ENCODE data around the gene CYTH2.
A peak's percentile ranks its signal among the peaks of the same experiment; 100 is the strongest.

Gene CYTH2

GRCh38 chr19:48469289-48469881 lies at the start of gene CYTH2:
CYTH2 (plus strand) TSS chr19:48469369; CDS start chr19:48469508, 139 bp downstream.
- peak; percentile 54 for DNase-seq (ENCODE audit: low read depth)
- peak within 1 kb of the TSS; percentile 82 for H3K4me3 ChIP-seq (ENCODE audit: control insufficient read depth, low read depth, low read length)
- TF ChIP-seq CTCF (conservative IDR thresholded peaks at IDR 0.05; ENCODE audit: control insufficient read depth, insufficient read depth, low read depth, low read length) = no peak

GRCh38 chr19:48421548-48421947 lies 47.6 kb upstream of the CYTH2 start:
- TF ChIP-seq CTCF (conservative IDR thresholded peaks at IDR 0.05; ENCODE audit: control insufficient read depth, insufficient read depth, low read depth, low read length) = no peak
- DNase-seq (ENCODE audit: low read depth) = peak; percentile 77
- H3K4me3 ChIP-seq (ENCODE audit: control insufficient read depth, low read depth, low read length) = peak overlapping the region; percentile 15

- peak; percentile 51 for DNase-seq (ENCODE audit: low read depth)
- H3K4me3 ChIP-seq (ENCODE audit: control insufficient read depth, low read depth, low read length) = no peak overlapping the region
Measured at GRCh38 chr19:48424694-48425219, 44.4 kb upstream of the CYTH2 start.

GRCh38 chr19:48428670-48429069 lies 40.5 kb upstream of the CYTH2 start:
- H3K4me3 ChIP-seq (ENCODE audit: control insufficient read depth, low read depth, low read length) = no peak overlapping the region
- no peak for DNase-seq (ENCODE audit: low read depth)
- no peak for TF ChIP-seq CTCF (conservative IDR thresholded peaks at IDR 0.05; ENCODE audit: control insufficient read depth, insufficient read depth, low read depth, low read length)

More at GRCh38 chr19:48424694-48425219, 44.4 kb upstream of the CYTH2 start:
- no peak for TF ChIP-seq CTCF (conservative IDR thresholded peaks at IDR 0.05; ENCODE audit: control insufficient read depth, insufficient read depth, low read depth, low read length)

GRCh38 chr19:48433337-48433736 lies 35.8 kb upstream of the CYTH2 start:
- no peak overlapping the region for H3K4me3 ChIP-seq (ENCODE audit: control insufficient read depth, low read depth, low read length)
- no peak for TF ChIP-seq CTCF (conservative IDR thresholded peaks at IDR 0.05; ENCODE audit: control insufficient read depth, insufficient read depth, low read depth, low read length)
- no peak for DNase-seq (ENCODE audit: low read depth)

- no peak for DNase-seq (ENCODE audit: low read depth)
Measured at GRCh38 chr19:48436586-48436985, 32.6 kb upstream of the CYTH2 start.

More at GRCh38 chr19:48436586-48436985, 32.6 kb upstream of the CYTH2 start:
- no peak overlapping the region for H3K4me3 ChIP-seq (ENCODE audit: control insufficient read depth, low read depth, low read length)
- no peak for TF ChIP-seq CTCF (conservative IDR thresholded peaks at IDR 0.05; ENCODE audit: control insufficient read depth, insufficient read depth, low read depth, low read length)
